ENCODE data around the gene SPEG. TPM values are rescaled to one million over a fixed set of nuclear protein-coding genes. Genes with fewer than 3 reads are reported as not detected.

SPEG gene
- total RNA-seq, 1 donor from 2014 or later = under 0.01 TPM

- peak; percentile 7 to 56 for DNase-seq (ENCODE audit: low read depth in 2 of 2)
Observed at GRCh38 chr2:219475697-219476651, 41.3 kb downstream of the SPEG start.

GRCh38 chr2:219476652-219477151 is 42.1 kb downstream of the SPEG start:
- DNase-seq (ENCODE audit: low read depth in 2 of 2) = no peak

GRCh38 chr2:219477179-219477578 is 42.5 kb downstream of the SPEG start:
- no peak for DNase-seq (ENCODE audit: low read depth in 2 of 2)

- DNase-seq (ENCODE audit: low read depth in 2 of 2) = no peak
Observed at GRCh38 chr2:219477815-219478214, 43.2 kb downstream of the SPEG start.

GRCh38 chr2:219478916-219479315 is 44.3 kb downstream of the SPEG start:
- no peak for DNase-seq (ENCODE audit: low read depth in 2 of 2)

DNA sequence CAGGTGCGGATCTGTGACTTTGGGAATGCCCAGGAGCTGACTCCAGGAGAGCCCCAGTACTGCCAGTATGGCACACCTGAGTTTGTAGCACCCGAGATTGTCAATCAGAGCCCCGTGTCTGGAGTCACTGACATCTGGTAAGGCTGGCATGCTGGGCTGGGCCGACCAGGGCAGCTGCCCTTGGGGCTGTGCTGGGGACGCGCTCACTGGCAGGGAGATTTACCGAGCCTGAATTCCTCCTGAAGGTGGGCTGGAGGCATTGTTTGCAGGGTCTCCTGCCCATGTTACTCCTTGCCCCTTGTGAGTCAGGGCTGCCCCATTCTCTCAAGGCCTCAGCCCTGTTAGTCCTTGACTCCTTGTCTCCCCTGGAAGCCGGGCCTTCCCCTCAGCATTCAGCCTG is 45.4 kb downstream of the SPEG start:
- DNase-seq (ENCODE audit: low read depth in 2 of 2) = no peak

- no peak for DNase-seq (ENCODE audit: low read depth in 2 of 2)
Observed at GRCh38 chr2:219482674-219483405, 48.2 kb downstream of the SPEG start.

- no peak for DNase-seq (ENCODE audit: low read depth in 2 of 2)
Observed at GRCh38 chr2:219483451-219484342, 49.1 kb downstream of the SPEG start.

DNA sequence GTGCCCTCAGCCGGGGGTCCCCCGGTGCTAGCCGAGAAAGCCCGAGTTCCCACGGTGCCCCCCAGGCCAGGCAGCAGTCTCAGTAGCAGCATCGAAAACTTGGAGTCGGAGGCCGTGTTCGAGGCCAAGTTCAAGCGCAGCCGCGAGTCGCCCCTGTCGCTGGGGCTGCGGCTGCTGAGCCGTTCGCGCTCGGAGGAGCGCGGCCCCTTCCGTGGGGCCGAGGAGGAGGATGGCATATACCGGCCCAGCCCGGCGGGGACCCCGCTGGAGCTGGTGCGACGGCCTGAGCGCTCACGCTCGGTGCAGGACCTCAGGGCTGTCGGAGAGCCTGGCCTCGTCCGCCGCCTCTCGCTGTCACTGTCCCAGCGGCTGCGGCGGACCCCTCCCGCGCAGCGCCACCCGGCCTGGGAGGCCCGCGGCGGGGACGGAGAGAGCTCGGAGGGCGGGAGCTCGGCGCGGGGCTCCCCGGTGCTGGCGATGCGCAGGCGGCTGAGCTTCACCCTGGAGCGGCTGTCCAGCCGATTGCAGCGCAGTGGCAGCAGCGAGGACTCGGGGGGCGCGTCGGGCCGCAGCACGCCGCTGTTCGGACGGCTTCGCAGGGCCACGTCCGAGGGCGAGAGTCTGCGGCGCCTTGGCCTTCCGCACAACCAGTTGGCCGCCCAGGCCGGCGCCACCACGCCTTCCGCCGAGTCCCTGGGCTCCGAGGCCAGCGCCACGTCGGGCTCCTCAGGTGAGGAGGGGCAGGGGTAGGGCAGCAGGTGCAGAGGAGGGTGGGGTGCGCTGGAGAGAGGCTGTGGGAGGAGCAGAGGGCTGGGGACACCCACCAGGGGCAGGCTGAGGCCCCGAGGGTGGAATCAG is 49.9 kb downstream of the SPEG start:
- no peak for DNase-seq (ENCODE audit: low read depth in 2 of 2)

DNA sequence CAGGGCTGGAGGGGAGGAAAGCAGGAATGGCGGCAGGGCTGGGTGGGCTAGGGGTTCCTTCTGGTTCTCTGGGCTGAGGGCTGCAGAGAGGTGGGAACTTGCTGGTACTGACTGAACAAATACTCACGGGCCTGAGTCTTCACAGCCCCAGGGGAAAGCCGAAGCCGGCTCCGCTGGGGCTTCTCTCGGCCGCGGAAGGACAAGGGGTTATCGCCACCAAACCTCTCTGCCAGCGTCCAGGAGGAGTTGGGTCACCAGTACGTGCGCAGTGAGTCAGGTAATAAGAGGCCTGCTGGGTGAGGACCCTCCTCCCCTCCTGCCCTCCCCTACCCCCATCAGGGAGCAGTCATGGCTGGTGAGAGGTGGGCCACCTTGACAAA is 50.5 kb downstream of the SPEG start:
- DNase-seq (ENCODE audit: low read depth in 2 of 2) = no peak

- no peak for DNase-seq (ENCODE audit: low read depth in 2 of 2)
Observed at GRCh38 chr2:219486380-219486959, 51.8 kb downstream of the SPEG start.

DNA sequence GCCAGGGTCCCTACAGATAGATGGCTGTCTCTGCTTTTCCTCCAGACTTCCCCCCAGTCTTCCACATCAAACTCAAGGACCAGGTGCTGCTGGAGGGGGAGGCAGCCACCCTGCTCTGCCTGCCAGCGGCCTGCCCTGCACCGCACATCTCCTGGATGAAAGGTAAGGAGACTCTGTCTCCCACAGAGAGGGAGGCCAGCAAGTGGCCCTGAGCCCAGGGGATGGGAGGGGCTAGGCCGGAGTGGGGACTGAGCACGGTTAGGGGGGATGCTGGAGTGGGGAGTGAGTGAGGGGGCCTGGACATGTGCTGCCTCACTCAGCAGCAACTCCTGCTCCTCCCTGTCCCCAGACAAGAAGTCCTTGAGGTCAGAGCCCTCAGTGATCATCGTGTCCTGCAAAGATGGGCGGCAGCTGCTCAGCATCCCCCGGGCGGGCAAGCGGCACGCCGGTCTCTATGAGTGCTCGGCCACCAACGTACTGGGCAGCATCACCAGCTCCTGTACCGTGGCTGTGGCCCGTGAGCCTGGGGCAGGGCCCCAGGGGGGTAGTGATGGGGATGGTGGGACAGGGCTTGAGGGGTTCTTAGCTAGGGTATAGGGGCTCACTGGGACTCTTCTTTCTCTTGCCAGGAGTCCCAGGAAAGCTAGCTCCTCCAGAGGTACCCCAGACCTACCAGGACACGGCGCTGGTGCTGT is 53.7 kb downstream of the SPEG start:
- DNase-seq (ENCODE audit: low read depth in 2 of 2) = no peak

- DNase-seq (ENCODE audit: low read depth in 2 of 2) = no peak
Observed at GRCh38 chr2:219488844-219489194, 54.2 kb downstream of the SPEG start.

- DNase-seq (ENCODE audit: low read depth in 2 of 2) = no peak
Observed at GRCh38 chr2:219489315-219489714, 54.7 kb downstream of the SPEG start.

GRCh38 chr2:219490186-219490585 is 55.5 kb downstream of the SPEG start:
- no peak for DNase-seq (ENCODE audit: low read depth in 2 of 2)

- DNase-seq (ENCODE audit: low read depth in 2 of 2) = no peak
Observed at GRCh38 chr2:219490600-219491130, 56.0 kb downstream of the SPEG start.

DNA sequence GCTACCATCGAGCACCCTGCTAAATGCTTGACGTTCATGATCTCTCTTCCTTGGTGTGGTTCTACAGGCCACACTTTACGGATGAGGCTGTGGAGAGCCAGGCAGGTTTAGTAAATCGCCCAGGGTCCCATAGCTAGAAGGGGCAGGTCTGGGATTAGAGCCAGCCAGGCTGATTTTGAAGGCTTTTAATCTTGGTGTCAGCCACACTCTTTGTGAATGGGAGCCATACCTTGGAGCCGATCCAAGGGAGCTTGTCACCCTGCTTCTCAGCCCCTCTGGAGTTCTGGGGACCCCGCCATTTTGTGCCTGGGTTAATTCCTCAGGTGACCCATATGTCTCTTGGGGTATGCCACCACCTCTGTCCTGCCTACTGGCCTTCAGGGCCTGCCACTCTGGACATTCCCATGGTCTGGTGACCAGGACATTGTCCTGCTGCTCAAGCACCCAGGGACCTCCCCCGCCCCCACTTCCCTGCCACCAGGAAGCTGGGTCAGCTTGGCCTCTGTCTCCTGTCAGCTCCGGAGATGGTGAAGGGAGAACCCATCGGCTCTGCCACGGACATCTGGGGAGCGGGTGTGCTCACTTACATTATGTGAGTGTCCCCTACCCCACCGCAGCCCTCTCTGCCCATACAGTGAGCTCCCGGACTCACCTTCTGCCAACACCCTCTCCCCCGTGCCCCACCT is 56.8 kb downstream of the SPEG start:
- no peak for DNase-seq (ENCODE audit: low read depth in 2 of 2)

GRCh38 chr2:219492575-219492974 is 57.9 kb downstream of the SPEG start:
- DNase-seq (ENCODE audit: low read depth in 2 of 2) = no peak

- DNase-seq (ENCODE audit: low read depth in 2 of 2) = no peak
Observed at GRCh38 chr2:219493086-219493485, 58.4 kb downstream of the SPEG start.

Data from dermis microvascular lymphatic vessel endothelial cell (primary cell).